Measurements from ENCODE around the gene CLEC4D.
"Not testable (repeated sequence)": the region's sequence is repeated elsewhere in the genome, so short reads cannot be mapped to it uniquely, and the experiment has no call there.

The CLEC4D gene

GRCh38 chr12:8527250-8528130 is 14.2 kb downstream of the CLEC4D start:
- in situ Hi-C loops (cut with HindIII; ENCODE audit: low sequenced_read_pairs), result no loop called here

- in situ Hi-C loops (cut with HindIII; ENCODE audit: low sequenced_read_pairs), result no loop called here
Observed at GRCh38 chr12:8532045-8532444, 18.7 kb downstream of the CLEC4D start.

GRCh38 chr12:8537820-8538219 is 24.5 kb downstream of the CLEC4D start:
- in situ Hi-C loops (cut with HindIII; ENCODE audit: low sequenced_read_pairs), result not testable (repeated sequence)

GRCh38 chr12:8540831-8541230 is 27.5 kb downstream of the CLEC4D start, which contains the start of gene CLEC4E:
Gene CLEC4E, minus strand, starts transcription at chr12:8540905. Its CDS starts 108 bp downstream, at chr12:8540797.
- in situ Hi-C loops (cut with HindIII; ENCODE audit: low sequenced_read_pairs), result not testable (repeated sequence)

GRCh38 chr12:8541562-8541961 is 28.3 kb downstream of the CLEC4D start:
- in situ Hi-C loops (cut with HindIII; ENCODE audit: low sequenced_read_pairs), result no loop called here

GRCh38 chr12:8544295-8544694 is 31.0 kb downstream of the CLEC4D start:
- in situ Hi-C loops (cut with HindIII; ENCODE audit: low sequenced_read_pairs), result no loop called here

- in situ Hi-C loops (cut with HindIII; ENCODE audit: low sequenced_read_pairs), result no loop called here
Observed at GRCh38 chr12:8546591-8546990, 33.3 kb downstream of the CLEC4D start.

GRCh38 chr12:8547645-8548044 is 34.3 kb downstream of the CLEC4D start:
- in situ Hi-C loops (cut with HindIII; ENCODE audit: low sequenced_read_pairs), result no loop called here

- in situ Hi-C loops (cut with HindIII; ENCODE audit: low sequenced_read_pairs), result no loop called here
Observed at GRCh38 chr12:8548192-8548591, 34.9 kb downstream of the CLEC4D start.

- in situ Hi-C loops (cut with HindIII; ENCODE audit: low sequenced_read_pairs), result no loop called here
Observed at GRCh38 chr12:8549381-8549780, 36.1 kb downstream of the CLEC4D start.

GRCh38 chr12:8553088-8553627 is 39.9 kb downstream of the CLEC4D start:
- in situ Hi-C loops (cut with HindIII; ENCODE audit: low sequenced_read_pairs), result no loop called here

GRCh38 chr12:8554451-8555195 is 41.3 kb downstream of the CLEC4D start:
- in situ Hi-C loops (cut with HindIII; ENCODE audit: low sequenced_read_pairs), result no loop called here

- in situ Hi-C loops (cut with HindIII; ENCODE audit: low sequenced_read_pairs), result no loop called here
Observed at GRCh38 chr12:8556531-8557097, 43.3 kb downstream of the CLEC4D start.

GRCh38 chr12:8559676-8560075 is 46.4 kb downstream of the CLEC4D start:
- in situ Hi-C loops (cut with HindIII; ENCODE audit: low sequenced_read_pairs), result no loop called here

GRCh38 chr12:8561011-8561410 is 47.7 kb downstream of the CLEC4D start:
- in situ Hi-C loops (cut with HindIII; ENCODE audit: low sequenced_read_pairs), result no loop called here

- in situ Hi-C loops (cut with HindIII; ENCODE audit: low sequenced_read_pairs), result no loop called here
Observed at GRCh38 chr12:8562310-8562709, 49.0 kb downstream of the CLEC4D start.

- in situ Hi-C loops (cut with HindIII; ENCODE audit: low sequenced_read_pairs), result no loop called here
Observed at GRCh38 chr12:8563356-8563755, 50.1 kb downstream of the CLEC4D start.

GRCh38 chr12:8564656-8565055 is 51.4 kb downstream of the CLEC4D start:
- in situ Hi-C loops (cut with HindIII; ENCODE audit: low sequenced_read_pairs), result no loop called here

- in situ Hi-C loops (cut with HindIII; ENCODE audit: low sequenced_read_pairs), result not testable (repeated sequence)
Observed at GRCh38 chr12:8566052-8566451, 52.7 kb downstream of the CLEC4D start.

GRCh38 chr12:8566525-8566924 is 53.2 kb downstream of the CLEC4D start:
- in situ Hi-C loops (cut with HindIII; ENCODE audit: low sequenced_read_pairs), result no loop called here
